ENCODE results near the gene JMJD6.

The JMJD6 gene

DNA sequence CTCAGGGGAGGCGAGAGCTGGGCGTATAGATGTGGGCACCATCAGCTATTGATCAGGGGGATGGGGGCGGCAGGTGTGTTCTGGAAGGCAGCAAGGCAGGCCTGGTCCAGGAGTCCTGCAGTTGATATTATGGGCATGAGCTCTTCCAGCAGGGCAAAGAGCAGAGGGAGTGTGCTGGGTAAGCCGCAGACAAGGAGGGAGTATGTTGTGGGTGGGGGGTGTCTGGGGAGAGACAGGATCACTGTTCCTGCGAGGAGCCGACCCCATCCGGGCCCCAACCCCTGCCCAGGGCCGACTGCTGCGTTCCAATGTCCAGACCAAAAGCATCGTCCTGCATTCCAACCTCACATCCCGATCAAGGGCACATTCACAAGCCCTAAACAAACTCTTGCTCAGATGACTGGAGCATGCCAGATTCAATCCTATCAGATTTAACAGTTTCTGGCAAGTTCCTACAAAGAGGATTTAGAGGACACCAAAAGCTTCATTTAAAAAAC is 24.9 kb downstream of the JMJD6 start:
- no peak for TF ChIP-seq SIN3A (IDR thresholded peaks at IDR 0.05; ENCODE audit: borderline replicate concordance, insufficient read depth, low read length)
- no peak for TF ChIP-seq POLR2AphosphoS5 (IDR thresholded peaks at IDR 0.05; ENCODE audit: low read depth, low read length)
- no peak for TF ChIP-seq FOXP2 (optimal IDR thresholded peaks at IDR 0.05; ENCODE audit: borderline replicate concordance, extremely low read depth, extremely low read length, insufficient read depth)
- TF ChIP-seq, protein P1, sequence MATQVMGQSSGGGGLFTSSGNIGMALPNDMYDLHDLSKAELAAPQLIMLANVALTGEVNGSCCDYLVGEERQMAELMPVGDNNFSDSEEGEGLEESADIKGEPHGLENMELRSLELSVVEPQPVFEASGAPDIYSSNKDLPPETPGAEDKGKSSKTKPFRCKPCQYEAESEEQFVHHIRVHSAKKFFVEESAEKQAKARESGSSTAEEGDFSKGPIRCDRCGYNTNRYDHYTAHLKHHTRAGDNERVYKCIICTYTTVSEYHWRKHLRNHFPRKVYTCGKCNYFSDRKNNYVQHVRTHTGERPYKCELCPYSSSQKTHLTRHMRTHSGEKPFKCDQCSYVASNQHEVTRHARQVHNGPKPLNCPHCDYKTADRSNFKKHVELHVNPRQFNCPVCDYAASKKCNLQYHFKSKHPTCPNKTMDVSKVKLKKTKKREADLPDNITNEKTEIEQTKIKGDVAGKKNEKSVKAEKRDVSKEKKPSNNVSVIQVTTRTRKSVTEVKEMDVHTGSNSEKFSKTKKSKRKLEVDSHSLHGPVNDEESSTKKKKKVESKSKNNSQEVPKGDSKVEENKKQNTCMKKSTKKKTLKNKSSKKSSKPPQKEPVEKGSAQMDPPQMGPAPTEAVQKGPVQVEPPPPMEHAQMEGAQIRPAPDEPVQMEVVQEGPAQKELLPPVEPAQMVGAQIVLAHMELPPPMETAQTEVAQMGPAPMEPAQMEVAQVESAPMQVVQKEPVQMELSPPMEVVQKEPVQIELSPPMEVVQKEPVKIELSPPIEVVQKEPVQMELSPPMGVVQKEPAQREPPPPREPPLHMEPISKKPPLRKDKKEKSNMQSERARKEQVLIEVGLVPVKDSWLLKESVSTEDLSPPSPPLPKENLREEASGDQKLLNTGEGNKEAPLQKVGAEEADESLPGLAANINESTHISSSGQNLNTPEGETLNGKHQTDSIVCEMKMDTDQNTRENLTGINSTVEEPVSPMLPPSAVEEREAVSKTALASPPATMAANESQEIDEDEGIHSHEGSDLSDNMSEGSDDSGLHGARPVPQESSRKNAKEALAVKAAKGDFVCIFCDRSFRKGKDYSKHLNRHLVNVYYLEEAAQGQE (IDR thresholded peaks at IDR 0.05; ENCODE audit: insufficient read depth in 1 of 2, low read depth in 2 of 2, low read length in 2 of 2): no peak
- no peak for TF ChIP-seq TAF1 (IDR thresholded peaks at IDR 0.05; ENCODE audit: borderline replicate concordance, insufficient read depth, low read length)

DNA sequence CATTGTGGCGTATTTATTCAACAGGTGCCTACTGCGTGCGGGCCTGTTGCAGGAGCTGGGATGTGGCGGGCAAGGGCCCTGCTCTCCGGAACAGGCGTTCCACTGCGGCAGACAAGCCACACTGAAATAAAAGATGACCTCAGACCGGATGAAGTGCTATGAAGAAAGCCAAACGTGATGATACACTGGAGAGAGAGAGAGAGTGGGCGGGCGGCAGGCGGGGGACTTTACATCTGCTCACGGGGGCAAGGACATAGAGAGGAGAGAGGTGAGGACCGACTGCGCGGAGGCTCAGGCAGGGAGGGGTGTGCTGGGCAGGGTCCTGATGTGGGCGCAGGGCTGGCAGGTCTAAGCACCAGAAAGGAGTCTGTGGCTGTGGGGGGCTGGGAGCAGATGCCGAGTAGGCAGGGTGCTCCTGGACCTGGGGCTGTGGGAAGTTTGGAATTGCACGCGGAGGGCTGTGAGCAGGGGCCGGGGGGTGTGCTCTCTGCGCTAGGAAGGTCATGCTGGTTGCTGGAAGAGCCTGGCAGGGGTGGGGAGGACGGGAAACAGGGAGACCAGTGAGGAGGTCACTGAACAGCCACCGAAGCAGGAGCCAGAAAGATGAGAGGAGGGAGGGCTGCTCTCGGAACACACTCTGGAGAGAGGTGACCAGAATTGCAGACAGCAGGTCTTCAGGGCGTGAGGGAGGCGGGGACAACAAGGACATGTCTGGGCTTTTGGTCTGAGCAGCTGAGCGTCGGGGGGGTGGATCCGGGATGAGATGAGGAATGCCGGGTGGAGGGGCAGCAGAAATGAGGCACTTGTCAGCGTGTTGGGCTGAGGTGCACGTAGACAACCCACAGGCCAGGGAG is 25.6 kb downstream of the JMJD6 start:
- TF ChIP-seq, protein P1 (IDR thresholded peaks at IDR 0.05; ENCODE audit: insufficient read depth in 1 of 2, low read depth in 2 of 2, low read length in 2 of 2): no peak; a peak in 1 of 4 replicates
- TF ChIP-seq FOXP2 (optimal IDR thresholded peaks at IDR 0.05; ENCODE audit: borderline replicate concordance, extremely low read depth, extremely low read length, insufficient read depth) (peak; percentile 38), SIN3A (IDR thresholded peaks at IDR 0.05; ENCODE audit: borderline replicate concordance, insufficient read depth, low read length) (peak; percentile 57; the same call in 1 of the 2 replicates), TAF1 (IDR thresholded peaks at IDR 0.05; ENCODE audit: borderline replicate concordance, insufficient read depth, low read length) (no peak), POLR2AphosphoS5 (IDR thresholded peaks at IDR 0.05; ENCODE audit: low read depth, low read length) (peak; percentile 62; the same call in 1 of the 2 replicates)

DNA sequence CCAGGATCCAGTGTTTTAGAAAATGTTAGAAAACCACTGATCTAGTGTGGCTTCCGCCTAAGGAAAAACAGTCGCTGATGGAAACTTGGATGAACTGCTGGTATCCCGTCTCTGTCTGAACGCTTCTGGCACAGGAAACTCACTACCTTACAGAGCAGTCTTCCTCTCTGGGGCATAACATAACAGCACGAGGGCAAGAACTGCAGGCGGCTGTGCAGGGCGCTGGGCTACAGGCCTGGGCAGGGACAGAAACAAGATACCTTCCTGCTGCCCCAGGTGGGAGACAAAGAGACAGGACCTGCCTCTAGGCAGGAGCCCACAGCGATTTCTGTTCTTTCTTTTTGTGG is 26.2 kb downstream of the JMJD6 start:
- no peak for TF ChIP-seq SIN3A (IDR thresholded peaks at IDR 0.05; ENCODE audit: borderline replicate concordance, insufficient read depth, low read length)
- TF ChIP-seq FOXP2 (optimal IDR thresholded peaks at IDR 0.05; ENCODE audit: borderline replicate concordance, extremely low read depth, extremely low read length, insufficient read depth): no peak
- TF ChIP-seq, protein P1 (IDR thresholded peaks at IDR 0.05; ENCODE audit: insufficient read depth in 1 of 2, low read depth in 2 of 2, low read length in 2 of 2): no peak
- TF ChIP-seq POLR2AphosphoS5 (IDR thresholded peaks at IDR 0.05; ENCODE audit: low read depth, low read length): no peak
- TF ChIP-seq TAF1 (IDR thresholded peaks at IDR 0.05; ENCODE audit: borderline replicate concordance, insufficient read depth, low read length): no peak

DNA sequence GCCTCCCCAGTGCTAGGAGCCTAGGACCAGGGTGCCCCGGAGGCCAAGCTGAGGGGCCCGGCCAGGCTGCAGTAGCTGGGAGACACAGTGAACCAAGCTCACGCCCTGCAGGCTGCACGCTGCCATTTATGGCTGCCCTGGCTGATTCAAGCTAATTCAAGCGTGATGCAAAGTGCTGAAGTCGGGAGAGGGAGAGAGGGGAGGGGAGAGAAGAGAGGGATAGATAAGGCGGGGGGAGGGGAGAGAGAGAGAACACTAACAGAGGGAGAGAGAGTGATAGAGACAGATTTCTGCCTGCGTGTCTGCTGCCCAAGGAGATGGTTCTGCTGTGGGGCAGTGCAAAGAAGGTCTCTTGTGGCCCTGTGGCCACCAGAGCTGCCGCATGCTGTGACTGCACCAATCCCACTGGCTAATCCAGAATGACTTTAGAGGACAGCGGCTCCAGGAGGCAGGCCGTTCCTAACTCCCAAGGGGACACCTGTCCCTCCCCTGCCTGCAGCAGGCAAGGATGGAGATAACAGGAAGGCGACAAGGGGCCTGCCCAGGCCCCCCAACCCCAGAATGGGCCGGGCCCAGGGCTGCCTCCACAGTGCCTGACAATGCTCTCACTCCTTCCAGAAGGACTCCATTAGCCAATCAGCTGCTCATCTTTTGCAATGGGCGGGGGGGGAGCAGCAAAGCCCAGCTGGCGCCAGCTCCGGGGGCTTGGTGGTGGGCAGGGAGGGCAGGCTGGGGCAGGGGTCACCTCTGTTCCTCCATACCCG is 28.5 kb downstream of the JMJD6 start:
- TF ChIP-seq FOXP2 (optimal IDR thresholded peaks at IDR 0.05; ENCODE audit: borderline replicate concordance, extremely low read depth, extremely low read length, insufficient read depth) (no peak), POLR2AphosphoS5 (IDR thresholded peaks at IDR 0.05; ENCODE audit: low read depth, low read length) (no peak), SIN3A (IDR thresholded peaks at IDR 0.05; ENCODE audit: borderline replicate concordance, insufficient read depth, low read length) (no peak), TAF1 (IDR thresholded peaks at IDR 0.05; ENCODE audit: borderline replicate concordance, insufficient read depth, low read length) (no peak)
- TF ChIP-seq, protein P1 (IDR thresholded peaks at IDR 0.05; ENCODE audit: insufficient read depth in 1 of 2, low read depth in 2 of 2, low read length in 2 of 2): no peak
